GM19395 (cell line): Measurements from ENCODE around the gene JMJD8.

Experiments used
- ATAC-seq: cut with Tn5 transposase; IDR thresholded peaks from one replicate; pipeline ENCODE4 v1.9.1; 2021; ENCODE audit warnings: mild to moderate bottlenecking, moderate library complexity; ENCODE audit not compliant: unreplicated experiment

JMJD8 gene

GRCh38 chr16:644556-644955 is 39.6 kb downstream of the JMJD8 start:
- no peak for ATAC-seq

DNA sequence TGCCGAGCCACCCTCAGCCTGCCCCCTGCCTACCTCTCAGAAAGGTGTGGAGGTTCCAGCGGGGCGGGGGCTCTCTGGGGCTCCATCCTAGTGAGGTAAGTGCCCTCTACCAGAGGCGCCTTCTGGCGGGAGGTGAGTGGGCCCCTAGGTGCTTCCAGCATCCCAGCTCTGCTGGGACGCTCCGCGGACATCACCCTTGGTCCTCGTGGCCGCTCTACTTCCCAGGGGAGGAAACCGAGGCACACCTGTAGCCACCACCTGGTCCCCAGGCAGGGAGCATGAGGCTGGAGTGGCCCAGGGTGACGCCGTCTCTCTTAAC is 41.1 kb downstream of the JMJD8 start:
- no peak for ATAC-seq

GRCh38 chr16:642189-643049 is 41.7 kb downstream of the JMJD8 start:
- ATAC-seq = peak; percentile 35

- ATAC-seq = peak; percentile 41
Observed at GRCh38 chr16:641326-642188, 42.6 kb downstream of the JMJD8 start, which contains the start of gene MCRIP2. Gene MCRIP2, plus strand, starts transcription at chr16:641828. Its CDS starts 164 bp downstream, at chr16:641992.

- ATAC-seq = no peak
Observed at GRCh38 chr16:640614-641013, 43.5 kb downstream of the JMJD8 start.

GRCh38 chr16:638836-639235 is 45.3 kb downstream of the JMJD8 start:
- no peak for ATAC-seq

- no peak for ATAC-seq
Observed at GRCh38 chr16:638034-638543, 46.0 kb downstream of the JMJD8 start.

GRCh38 chr16:637081-638018 is 46.8 kb downstream of the JMJD8 start:
- ATAC-seq = no peak

DNA sequence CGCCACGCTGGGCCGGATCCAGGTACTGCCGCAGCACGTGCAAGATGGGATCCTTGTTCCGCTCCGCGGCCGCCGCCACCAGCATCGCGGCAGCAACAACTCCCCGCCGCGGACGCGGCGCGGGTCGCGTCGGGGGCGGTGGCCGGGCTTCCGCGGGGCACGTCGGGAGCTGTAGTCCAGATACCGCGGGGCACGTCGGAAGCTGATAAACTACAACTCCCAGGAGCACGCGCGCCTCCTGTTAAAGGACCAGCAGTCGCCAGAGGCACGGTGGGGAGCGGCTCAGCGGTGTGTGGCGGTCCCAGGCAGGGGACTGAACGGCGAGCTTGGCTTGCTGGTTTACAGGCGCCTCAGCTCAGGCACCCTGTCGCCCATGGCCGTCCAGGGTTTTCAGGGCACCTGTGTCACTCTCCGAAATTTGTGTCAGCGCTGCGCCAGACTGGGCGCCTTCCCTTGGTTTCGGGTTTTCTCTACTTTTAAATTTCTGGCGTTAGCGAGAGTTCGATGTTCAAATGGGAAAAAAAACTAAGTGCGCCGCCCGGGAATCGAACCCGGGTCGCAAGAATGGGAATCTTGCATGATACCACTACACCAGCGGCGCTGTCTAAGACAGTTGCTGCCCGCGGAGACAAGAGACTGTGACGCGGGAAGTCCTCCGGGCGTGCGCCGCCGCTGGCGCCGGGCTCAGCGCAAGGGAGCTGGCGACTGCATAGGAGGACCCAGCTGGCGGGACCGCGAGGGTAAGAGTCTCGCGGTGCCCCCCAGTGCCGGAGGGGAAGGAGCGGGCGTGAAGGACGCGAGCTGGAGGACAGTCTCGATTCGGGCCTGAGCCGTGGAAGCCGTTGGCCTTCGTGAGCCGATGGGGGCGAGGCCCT is 47.7 kb downstream of the JMJD8 start, which contains the start of gene METTL26:
Gene METTL26 (minus strand): TSS at position 100 of the 875 bp plus-strand sequence. CDS start 15 bp downstream, at position 85.
- peak; percentile 73 for ATAC-seq

DNA sequence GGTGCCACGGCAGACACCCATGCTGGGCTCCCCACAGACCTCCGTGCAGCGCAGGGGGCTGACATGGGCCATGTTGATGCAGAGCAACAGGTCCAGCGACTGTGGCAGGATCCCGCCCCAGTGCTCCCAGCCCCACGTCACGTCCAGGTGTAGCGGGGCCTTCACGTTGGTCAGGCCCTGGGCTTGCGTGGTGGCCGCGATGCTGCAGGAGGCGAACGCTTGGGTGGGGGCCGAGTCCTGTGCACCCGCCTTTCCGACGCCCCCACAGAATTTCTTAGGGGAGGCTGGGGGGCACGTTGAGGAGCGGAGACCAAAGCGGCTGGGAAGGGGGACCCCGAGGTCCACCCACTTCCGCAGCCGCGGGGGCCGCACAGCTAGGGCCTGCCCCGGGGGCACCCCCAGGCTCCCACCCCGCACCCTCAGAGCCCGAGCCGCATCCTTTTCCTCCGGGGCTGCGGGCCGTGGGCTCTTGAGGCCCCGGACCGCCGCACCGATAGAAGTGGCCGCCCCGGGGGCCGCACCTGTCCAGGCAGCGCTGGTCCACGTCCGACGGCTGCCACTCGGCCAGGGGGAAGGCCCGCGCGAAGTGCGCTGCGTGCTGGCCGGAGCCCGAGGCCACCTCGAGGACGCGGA is 48.4 kb downstream of the JMJD8 start:
- no peak for ATAC-seq

GRCh38 chr16:634996-635395 is 49.1 kb downstream of the JMJD8 start:
- no peak for ATAC-seq

DNA sequence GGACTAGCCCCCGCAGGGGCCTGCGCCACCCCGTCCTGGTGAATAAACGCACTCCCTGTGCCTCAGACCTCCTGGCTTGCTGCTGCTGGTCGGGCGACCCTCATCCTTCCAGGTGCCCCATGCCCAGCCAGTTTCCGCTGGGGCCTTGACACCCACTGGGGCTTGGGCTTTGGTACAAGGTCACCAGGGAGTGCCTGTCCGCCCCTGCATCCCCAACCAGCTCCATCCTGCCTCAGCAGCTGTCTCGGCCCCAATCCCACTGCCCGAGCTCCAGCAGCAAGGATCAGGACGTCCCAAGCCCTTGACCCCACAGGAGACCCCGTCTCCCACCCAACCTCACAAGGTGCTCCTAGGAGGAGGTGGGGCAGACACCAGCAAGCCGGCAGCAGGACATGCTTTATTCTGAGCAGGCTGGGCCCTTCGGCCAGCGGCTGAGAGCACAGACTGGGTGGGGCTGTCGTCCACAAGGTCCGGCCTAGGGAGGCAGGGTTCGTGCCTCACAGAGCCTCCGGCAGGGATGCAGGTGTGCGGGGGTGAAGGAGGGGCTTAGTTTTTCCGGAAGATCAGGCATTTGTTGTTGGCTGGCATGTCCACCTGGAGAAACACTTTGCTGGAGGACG is 50.0 kb downstream of the JMJD8 start:
- no peak for ATAC-seq

DNA sequence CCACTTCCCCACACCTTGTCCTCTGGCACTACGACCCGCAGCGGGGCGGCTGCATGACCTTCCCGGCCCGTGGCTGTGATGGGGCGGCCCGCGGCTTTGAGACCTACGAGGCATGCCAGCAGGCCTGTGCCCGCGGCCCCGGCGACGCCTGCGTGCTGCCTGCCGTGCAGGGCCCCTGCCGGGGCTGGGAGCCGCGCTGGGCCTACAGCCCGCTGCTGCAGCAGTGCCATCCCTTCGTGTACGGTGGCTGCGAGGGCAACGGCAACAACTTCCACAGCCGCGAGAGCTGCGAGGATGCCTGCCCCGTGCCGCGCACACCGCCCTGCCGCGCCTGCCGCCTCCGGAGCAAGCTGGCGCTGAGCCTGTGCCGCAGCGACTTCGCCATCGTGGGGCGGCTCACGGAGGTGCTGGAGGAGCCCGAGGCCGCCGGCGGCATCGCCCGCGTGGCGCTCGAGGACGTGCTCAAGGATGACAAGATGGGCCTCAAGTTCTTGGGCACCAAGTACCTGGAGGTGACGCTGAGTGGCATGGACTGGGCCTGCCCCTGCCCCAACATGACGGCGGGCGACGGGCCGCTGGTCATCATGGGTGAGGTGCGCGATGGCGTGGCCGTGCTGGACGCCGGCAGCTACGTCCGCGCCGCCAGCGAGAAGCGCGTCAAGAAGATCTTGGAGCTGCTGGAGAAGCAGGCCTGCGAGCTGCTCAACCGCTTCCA is 50.6 kb downstream of the JMJD8 start:
- ATAC-seq = no peak

DNA sequence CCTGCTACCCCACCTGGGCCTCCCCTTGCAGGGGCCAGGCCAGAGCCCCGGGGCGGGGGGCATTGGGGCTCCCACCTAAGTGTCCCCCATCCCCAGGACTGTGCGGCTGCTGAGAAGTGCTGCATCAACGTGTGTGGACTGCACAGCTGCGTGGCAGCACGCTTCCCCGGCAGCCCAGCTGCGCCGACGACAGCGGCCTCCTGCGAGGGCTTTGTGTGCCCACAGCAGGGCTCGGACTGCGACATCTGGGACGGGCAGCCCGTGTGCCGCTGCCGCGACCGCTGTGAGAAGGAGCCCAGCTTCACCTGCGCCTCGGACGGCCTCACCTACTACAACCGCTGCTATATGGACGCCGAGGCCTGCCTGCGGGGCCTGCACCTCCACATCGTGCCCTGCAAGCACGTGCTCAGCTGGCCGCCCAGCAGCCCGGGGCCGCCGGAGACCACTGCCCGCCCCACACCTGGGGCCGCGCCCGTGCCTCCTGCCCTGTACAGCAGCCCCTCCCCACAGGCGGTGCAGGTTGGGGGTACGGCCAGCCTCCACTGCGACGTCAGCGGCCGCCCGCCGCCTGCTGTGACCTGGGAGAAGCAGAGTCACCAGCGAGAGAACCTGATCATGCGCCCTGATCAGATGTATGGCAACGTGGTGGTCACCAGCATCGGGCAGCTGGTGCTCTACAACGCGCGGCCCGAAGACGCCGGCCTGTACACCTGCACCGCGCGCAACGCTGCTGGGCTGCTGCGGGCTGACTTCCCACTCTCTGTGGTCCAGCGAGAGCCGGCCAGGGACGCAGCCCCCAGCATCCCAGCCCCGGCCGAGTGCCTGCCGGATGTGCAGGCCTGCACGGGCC is 51.4 kb downstream of the JMJD8 start:
- ATAC-seq = no peak

GRCh38 chr16:631808-632358 is 52.3 kb downstream of the JMJD8 start:
- no peak for ATAC-seq
